Left lung (tissue), 10 donors: ENCODE results near the gene PPME1. TPM values are rescaled to one million over a fixed set of nuclear protein-coding genes. Genes with fewer than 3 reads are reported as not detected.
A peak's percentile ranks its signal among the peaks of the same experiment; 100 is the strongest.

ENCODE experiments used
- ATAC-seq: fragments of 200-7000 bp; cut with Tn5 transposase; one replicate; pipeline ENCODE4 v1.9.1; 2020; ENCODE audit warnings: moderate library complexity
- DNase-seq, 4 donors: peaks; one replicate each; pipeline ENCODE4 v3.0.0-alpha.2; 2013 to 2020
- H3K27ac ChIP-seq, 2 donors: fragments of 200-600 bp; sonication (generic) in 1 of 2; one replicate each; pipeline versions ENCODE4 v1.5.0 to v1.8.0; 2020 to 2021
- H3K27me3 ChIP-seq, 2 donors: fragments of 200-600 bp; sonication (generic) in 1 of 2; one replicate each; pipeline versions ENCODE4 v1.5.0 to v1.8.0; 2020 to 2021
- H3K36me3 ChIP-seq, 2 donors: fragments of 200-600 bp; sonication (generic) in 1 of 2; one replicate each; pipeline versions ENCODE4 v1.5.0 to v1.8.0; 2020 to 2021
- H3K4me1 ChIP-seq, 2 donors: fragments of 200-600 bp; one replicate each; pipeline ENCODE4 v1.8.0; 2021
- H3K4me3 ChIP-seq, 2 donors: fragments of 200-600 bp; sonication (generic) in 1 of 2; one replicate each; pipeline versions ENCODE4 v1.5.0 to v1.8.0; 2020 to 2021; ENCODE audit warnings: mild to moderate bottlenecking in 1 of 2
- H3K9me3 ChIP-seq, 2 donors: fragments of 200-600 bp; sonication (generic) in 1 of 2; one replicate each; pipeline versions ENCODE4 v1.5.0 to v1.8.0; 2020 to 2021
- CTCF ChIP-seq, 2 donors: fragments of 200-600 bp; sonication (generic) in 1 of 2; IDR thresholded peaks; one replicate each; pipeline versions ENCODE4 v1.5.0 to v1.8.0; 2021; ENCODE audit warnings: antibody characterized with exemption in 2 of 2
- intact Hi-C, 2 donors: fragments of 100-400 bp; cut with DNase I; formaldehyde crosslinking; loops; one replicate each; pipeline versions ENCODE4 v1.11.2 to v1.14.2; 2022
- polyA plus RNA-seq, 6 donors: library from polyadenylated mRNA; unstranded; fragments of 120-200 nt; gene quantifications; one replicate each; pipeline ENCODE4 v1.2.1, GENCODE V29; 2013; ENCODE audit not compliant: insufficient read length in 6 of 6
- total RNA-seq, 2 donors: library from RNA; stranded (reverse); fragmentation: NEBNext Ultra II Directional; extraction: Animal tissue kit (Norgen Biotek cat#: 25700); gene quantifications; one replicate each; pipeline ENCODE4 v1.2.1, GENCODE V29; 2021
- donor health status: DM: no; HTN: yes; CAD: no.
- donor health status: DM: no; HTN: no; CAD: no.

Gene PPME1
- total and polyA plus RNA-seq, 8 donors, result 30.8 to 48.0 (median 44.0) TPM

GRCh38 chr11:74220376-74220775, 49.3 kb downstream of the PPME1 start:
- DNase-seq (peak in 1 of 4 donors; percentile 5), ATAC-seq (no peak)
- intact Hi-C loops, result no loop called here
- Histone ChIP-seq H3K9me3 (no peaks in the 10 kb centered on the region), H3K4me1 (no peaks in the 10 kb centered on the region), H3K27ac (no peak overlapping the region), H3K4me3 (no peak overlapping the region), H3K36me3 (peaks cover 0 to 8% of the 10 kb centered on the region in 2 donors), H3K27me3 (no peaks in the 10 kb centered on the region)
- TF ChIP-seq CTCF (IDR thresholded peaks at IDR 0.05), result no peak

DNA sequence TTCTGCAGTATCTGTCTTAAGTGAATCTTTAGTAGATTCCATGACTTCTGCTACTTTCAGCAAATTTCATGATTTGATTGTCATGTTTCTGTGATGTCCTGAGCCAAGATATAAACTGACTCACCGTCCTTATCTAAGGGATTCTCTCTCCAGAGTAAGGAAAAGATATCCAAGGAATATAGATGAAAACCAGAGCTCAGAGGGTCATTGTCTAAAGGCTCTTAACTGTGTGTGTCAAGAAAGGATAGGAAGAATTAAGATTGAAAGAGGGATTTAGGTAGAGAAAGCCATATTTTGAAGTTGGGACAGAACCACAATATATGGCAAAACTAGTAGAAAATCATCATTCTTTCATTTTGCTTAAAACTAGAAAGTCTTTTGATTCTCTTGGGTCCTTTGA, 50.7 kb downstream of the PPME1 start:
- Histone ChIP-seq H3K36me3 (peaks cover 0 to 9% of the 10 kb centered on the region in 2 donors), H3K4me1 (no peaks in the 10 kb centered on the region), H3K27me3 (no peaks in the 10 kb centered on the region), H3K27ac (no peak overlapping the region), H3K9me3 (no peaks in the 10 kb centered on the region), H3K4me3 (no peak overlapping the region)
- intact Hi-C loops, result no loop called here
- no peak for TF ChIP-seq CTCF (IDR thresholded peaks at IDR 0.05)
- no peak for DNase-seq
- no peak for ATAC-seq

GRCh38 chr11:74225565-74225964, 54.5 kb downstream of the PPME1 start:
- Histone ChIP-seq H3K4me1 (no peaks in the 10 kb centered on the region), H3K4me3 (no peak overlapping the region), H3K27me3 (no peaks in the 10 kb centered on the region), H3K9me3 (no peaks in the 10 kb centered on the region), H3K36me3 (peaks cover 0 to 15% of the 10 kb centered on the region in 2 donors), H3K27ac (no peak overlapping the region)
- intact Hi-C loops, result no loop called here
- ATAC-seq, result no peak
- TF ChIP-seq CTCF (IDR thresholded peaks at IDR 0.05), result no peak
- DNase-seq, result no peak

- Histone ChIP-seq H3K4me1 (no peaks in the 10 kb centered on the region), H3K27me3 (no peaks in the 10 kb centered on the region), H3K4me3 (no peak overlapping the region), H3K27ac (no peak overlapping the region), H3K36me3 (peaks cover 0 to 29% of the 10 kb centered on the region in 2 donors), H3K9me3 (no peaks in the 10 kb centered on the region)
- DNase-seq (no peak), ATAC-seq (peak; percentile 90)
- intact Hi-C loops, result no loop called here
- no peak for TF ChIP-seq CTCF (IDR thresholded peaks at IDR 0.05)
Observed at GRCh38 chr11:74226907-74227306, 55.8 kb downstream of the PPME1 start.

DNA sequence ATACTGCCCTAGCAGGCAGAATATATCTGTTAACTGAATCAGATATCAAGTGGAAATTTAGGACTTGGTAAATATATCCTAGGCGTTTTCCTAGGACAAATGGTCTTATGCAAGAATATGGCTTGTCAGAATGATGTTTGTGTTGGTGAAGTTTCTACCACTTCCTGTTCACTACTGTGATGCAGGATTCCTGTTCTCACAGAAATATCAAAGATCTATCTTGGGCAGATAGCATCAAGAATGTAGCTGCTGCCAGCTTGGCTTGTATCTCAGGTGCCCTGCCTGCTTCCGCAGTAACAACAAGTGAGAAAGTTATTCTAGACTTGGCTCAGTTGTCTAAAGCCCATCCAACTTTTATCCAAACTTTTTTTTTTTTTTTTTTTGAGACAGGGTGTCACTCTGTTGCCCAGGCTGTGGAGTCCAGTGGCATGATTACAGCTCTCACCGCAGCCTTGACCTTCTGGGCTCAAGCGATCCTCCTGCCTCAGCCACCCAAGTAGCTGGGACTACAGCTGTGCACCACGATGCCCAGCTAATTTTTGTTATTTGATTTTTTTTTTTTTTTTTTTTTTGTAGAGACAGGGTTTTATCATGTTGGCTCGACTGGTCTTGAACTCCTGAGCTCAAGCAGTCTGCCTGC, 61.3 kb downstream of the PPME1 start:
- Histone ChIP-seq H3K36me3 (peaks cover 0 to 44% of the 10 kb centered on the region in 2 donors), H3K4me1 (no peaks in the 10 kb centered on the region), H3K9me3 (no peaks in the 10 kb centered on the region), H3K4me3 (no peak overlapping the region), H3K27ac (no peak overlapping the region), H3K27me3 (no peaks in the 10 kb centered on the region)
- no peak for TF ChIP-seq CTCF (IDR thresholded peaks at IDR 0.05)
- ATAC-seq (no peak), DNase-seq (no peak)
- intact Hi-C loops, result no loop called here
